Transverse colon (tissue), 4 donors: ENCODE data around the gene ABLIM2. TPM values are rescaled to one million over a fixed set of nuclear protein-coding genes. Genes with fewer than 3 reads are reported as not detected.

Source experiments
- DNase-seq: peaks from one replicate; pipeline ENCODE4 v3.0.0-alpha.2; 2019
- H3K27ac ChIP-seq, 4 donors: fragments of 200-600 bp; sonication (generic); 2 replicates each; pipeline ENCODE4 v1.5.1; 2016 to 2018; ENCODE audit warnings: inconsistent platforms in 4 of 4
- H3K27me3 ChIP-seq: fragments of 200-600 bp; sonication (generic); 2 replicates; pipeline ENCODE4 v1.5.1; 2017; ENCODE audit warnings: inconsistent platforms
- H3K36me3 ChIP-seq, 4 donors: fragments of 200-600 bp; sonication (generic); 2 replicates each; pipeline ENCODE4 v1.5.1; 2017 to 2019; ENCODE audit warnings: inconsistent platforms in 4 of 4
- H3K4me1 ChIP-seq, 4 donors: fragments of 200-600 bp; sonication (generic); 2 replicates each; pipeline ENCODE4 v1.5.1; 2017 to 2020; ENCODE audit warnings: inconsistent platforms in 4 of 4
- H3K4me3 ChIP-seq, 4 donors: fragments of 200-600 bp; sonication (generic); 1 replicate in 1 of 4; 2 replicates in 3 of 4; pipeline versions ENCODE4 v1.5.1 to v1.6.1; 2017 to 2019; ENCODE audit warnings: inconsistent platforms in 4 of 4
- H3K9me3 ChIP-seq, 2 donors: fragments of 200-600 bp; sonication (generic); 2 replicates each; pipeline ENCODE4 v1.5.1; 2017 to 2019; ENCODE audit warnings: inconsistent platforms in 2 of 2
- CTCF ChIP-seq, 5 experiments: fragments of 200-600 bp in 3 of 5; fragments of 450-650 bp in 2 of 5; sonication (generic) in 3 of 5; IDR thresholded peaks; 1 replicate in 2 of 5; 2 replicates in 3 of 5; pipeline ENCODE4 v1.5.1; 2016 to 2017; ENCODE audit warnings: antibody characterized with exemption in 5 of 5, inconsistent platforms in 3 of 5, mild to moderate bottlenecking in 2 of 5, moderate library complexity in 1 of 5
- EP300 ChIP-seq: sonication (generic); formaldehyde crosslinking; IDR thresholded peaks from one replicate; pipeline ENCODE4 v1.6.1; 2017; ENCODE audit warnings: antibody characterized with exemption, low read depth
- POLR2A ChIP-seq: fragments of 450-650 bp; IDR thresholded peaks from one replicate; pipeline ENCODE4 v1.6.1; 2016; ENCODE audit warnings: antibody characterized with exemption, mild to moderate bottlenecking, moderate library complexity
- POLR2AphosphoS5 ChIP-seq, 3 donors: sonication (generic); formaldehyde crosslinking; IDR thresholded peaks; one replicate each; pipeline ENCODE4 v1.6.1; 2016; ENCODE audit warnings: antibody characterized with exemption in 3 of 3
- WGBS, 2 donors: methylation state at CpG; one replicate each; pipeline ENCODE4 v1.1.5; 2018; ENCODE audit warnings: low coverage in 1 of 2; 5-methylcytosine and 5-hydroxymethylcytosine counted together
- in situ Hi-C, 4 donors: fragments of 200-750 bp; cut with MboI; loops; one replicate each; pipeline versions ENCODE4 v1.15.0 to v1.15.1; 2017; ENCODE audit warnings: low sequenced_read_pairs in 3 of 4, low pct_ligation_motif_present in 1 of 4, low pct_unique_long_range_greater_than_20kb in 1 of 4
- intact Hi-C: fragments of 100-400 bp; cut with DNase I; formaldehyde crosslinking; loops from one replicate; pipeline ENCODE4 v1.15.1; 2023; ENCODE audit warnings: low total_unique reads
- total RNA-seq, 4 donors: library from RNA; depleted of rRNA; stranded (reverse); fragments of >200 nt; gene quantifications; one replicate each; pipeline ENCODE4 v1.1.0, GENCODE V29; 2016

Gene ABLIM2
- total RNA-seq, 4 donors from 2014 or later, result 3.2 to 58.4 (median 14.2) TPM

GRCh38 chr4:8053688-8054449, 104.7 kb downstream of the ABLIM2 start:
- Histone ChIP-seq H3K36me3 (no peaks in the 10 kb centered on the region), H3K4me1 (peaks cover 4 to 10% (median 10%) of the 10 kb centered on the region in 4 donors), H3K27me3 (no peaks in the 10 kb centered on the region), H3K4me3 (no peak overlapping the region), H3K27ac (no peak overlapping the region), H3K9me3 (no peaks in the 10 kb centered on the region)
- TF ChIP-seq POLR2A (no peak), POLR2AphosphoS5 (IDR thresholded peaks at IDR 0.05) (no peak), CTCF (IDR thresholded peaks at IDR 0.05) (no peak), EP300 (no peak)
- in situ Hi-C loops, result no loop called here
- DNase-seq, result no peak
- WGBS, 2 donors, result 80 to 85% methylated on average over 13 to 18 of the region's 18 CpGs
- intact Hi-C loops, result no loop called here

- no peaks in the 10 kb centered on the region for H3K9me3 ChIP-seq
- intact Hi-C loops, result no loop called here
- H3K27ac ChIP-seq, result no peak overlapping the region
- no peaks in the 10 kb centered on the region for H3K27me3 ChIP-seq
- 92% methylated on average over 8 of the region's 9 CpGs; no CpG with 5 or more reads in 1 of the 2 donors for WGBS, 2 donors
- in situ Hi-C loops, result no loop called here
- H3K4me1 ChIP-seq, result peaks cover 4 to 10% (median 10%) of the 10 kb centered on the region in 4 donors
- H3K36me3 ChIP-seq, result no peaks in the 10 kb centered on the region
- TF ChIP-seq CTCF (IDR thresholded peaks at IDR 0.05) (no peak), POLR2AphosphoS5 (IDR thresholded peaks at IDR 0.05) (no peak), POLR2A (no peak), EP300 (no peak)
- no peak overlapping the region for H3K4me3 ChIP-seq
- no peak for DNase-seq
Observed at GRCh38 chr4:8052160-8052691, 106.4 kb downstream of the ABLIM2 start.

DNA sequence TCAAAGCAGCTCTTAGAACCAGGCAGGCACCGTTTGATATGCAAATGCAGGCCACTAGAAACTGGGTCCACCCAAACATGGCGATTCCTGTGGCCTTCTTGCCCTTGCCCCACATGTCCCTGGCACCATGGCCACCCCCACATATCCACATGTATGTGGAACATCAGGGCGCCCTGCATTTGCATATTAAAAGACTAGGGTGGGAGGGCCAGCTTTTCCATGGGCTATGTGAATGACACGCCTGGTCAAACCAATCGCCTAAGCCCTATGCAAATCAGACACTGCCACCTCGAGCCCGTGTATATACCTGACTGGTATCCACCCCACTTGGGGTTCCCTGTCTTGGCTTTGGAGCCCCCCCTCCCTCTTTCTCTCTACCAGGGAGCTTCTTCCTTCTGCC, 107.0 kb downstream of the ABLIM2 start:
- no peaks in the 10 kb centered on the region for H3K9me3 ChIP-seq
- H3K4me3 ChIP-seq, result no peak overlapping the region
- H3K27me3 ChIP-seq, result no peaks in the 10 kb centered on the region
- TF ChIP-seq POLR2AphosphoS5 (IDR thresholded peaks at IDR 0.05), result no peak
- no peak for TF ChIP-seq POLR2A
- no peak for TF ChIP-seq CTCF (IDR thresholded peaks at IDR 0.05)
- TF ChIP-seq EP300, result no peak
- 79 to 80% methylated on average over 1 to 7 of the region's 7 CpGs for WGBS, 2 donors
- in situ Hi-C loops, result no loop called here
- intact Hi-C loops, result no loop called here
- H3K4me1 ChIP-seq, result peaks cover 4 to 10% (median 10%) of the 10 kb centered on the region in 4 donors
- H3K36me3 ChIP-seq, result no peaks in the 10 kb centered on the region
- DNase-seq, result no peak
- no peak overlapping the region for H3K27ac ChIP-seq

DNA sequence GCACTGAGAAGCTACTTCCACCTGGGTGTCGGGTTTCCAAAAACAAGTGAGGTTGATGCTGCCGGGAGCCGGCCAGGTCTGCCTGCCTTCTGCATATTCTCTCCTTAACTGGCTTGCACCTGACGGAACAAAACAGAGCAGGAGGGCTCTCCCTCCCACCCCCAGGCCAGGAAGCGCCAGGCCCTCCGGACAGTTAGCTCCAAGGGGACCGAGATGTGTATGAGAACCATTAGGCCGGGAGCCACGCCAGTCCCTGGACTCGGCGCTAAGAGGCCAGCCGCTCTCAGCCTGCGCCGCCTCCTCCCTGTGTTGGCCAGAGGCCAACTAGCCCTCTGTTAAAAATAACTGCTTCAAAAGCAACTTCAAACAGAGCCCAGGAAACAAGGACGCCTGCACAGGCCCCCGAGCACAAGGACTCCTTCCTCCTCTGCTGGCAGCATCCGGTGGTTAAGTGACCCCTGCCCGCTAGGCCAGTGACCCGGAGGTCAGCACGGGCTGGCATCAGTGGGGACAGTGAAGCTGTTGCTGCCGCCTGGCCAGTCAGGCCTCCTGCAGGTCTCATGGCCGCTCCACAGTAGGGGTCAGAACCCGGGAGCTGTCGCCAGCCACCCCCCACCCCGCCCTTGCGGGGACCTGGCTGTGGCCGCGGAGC, 107.9 kb downstream of the ABLIM2 start:
- in situ Hi-C loops (no loop called here), intact Hi-C loops (no loop called here)
- TF ChIP-seq POLR2A (no peak), POLR2AphosphoS5 (IDR thresholded peaks at IDR 0.05) (no peak), CTCF (IDR thresholded peaks at IDR 0.05) (no peak), EP300 (no peak)
- peak; percentile 58 for DNase-seq
- H3K9me3 ChIP-seq, result no peaks in the 10 kb centered on the region
- no peaks in the 10 kb centered on the region for H3K36me3 ChIP-seq
- no peak overlapping the region for H3K4me3 ChIP-seq
- 36% methylated on average over 26 of the region's 28 CpGs; no CpG with 5 or more reads in 1 of the 2 donors for WGBS, 2 donors
- peaks cover 4 to 17% (median 10%) of the 10 kb centered on the region in 4 donors for H3K4me1 ChIP-seq
- peak overlapping the region in 3 of 4 donors; percentile 37 to 69 (median 49) for H3K27ac ChIP-seq
- no peaks in the 10 kb centered on the region for H3K27me3 ChIP-seq
